ENCODE data around the gene GRXCR2.

GRXCR2 gene

GRCh38 chr5:145834554-145834916, 38.3 kb downstream of the GRXCR2 start:
- DNase-seq, result no peak

GRCh38 chr5:145833631-145834200, 39.1 kb downstream of the GRXCR2 start:
- DNase-seq, result no peak

GRCh38 chr5:145830594-145830993, 42.2 kb downstream of the GRXCR2 start:
- DNase-seq, result no peak

DNA sequence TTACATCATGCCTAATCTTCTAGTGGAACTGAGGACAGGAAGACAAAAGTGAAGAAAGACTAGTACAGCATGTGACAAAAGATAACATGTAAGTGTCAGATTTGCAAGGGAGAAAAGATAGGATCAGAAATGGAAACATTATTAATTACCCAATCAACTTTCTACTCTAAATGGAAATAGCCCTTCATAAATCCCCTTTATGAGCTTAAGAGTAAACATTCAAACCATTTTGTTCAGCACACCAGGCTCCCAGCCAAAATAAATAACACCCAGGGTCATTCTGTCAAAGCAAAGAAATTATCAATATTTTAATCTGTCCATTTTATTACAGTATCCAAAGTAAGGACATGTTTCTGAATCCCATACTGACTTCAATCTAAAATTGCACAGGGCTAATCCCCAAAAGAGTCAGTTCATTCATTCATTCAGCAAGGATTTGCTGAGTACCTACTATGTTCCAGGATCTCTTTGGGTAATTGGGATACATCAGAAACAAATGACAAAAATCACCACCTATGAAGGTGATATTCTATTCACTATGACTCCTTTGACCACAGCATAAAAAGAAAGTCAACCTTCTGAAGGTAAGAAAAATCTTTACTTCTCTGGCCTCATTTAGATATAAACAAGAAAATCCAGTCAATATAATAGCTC, 43.0 kb downstream of the GRXCR2 start:
- peak in 2 of 3 experiments; percentile 31 to 81 for DNase-seq

DNA sequence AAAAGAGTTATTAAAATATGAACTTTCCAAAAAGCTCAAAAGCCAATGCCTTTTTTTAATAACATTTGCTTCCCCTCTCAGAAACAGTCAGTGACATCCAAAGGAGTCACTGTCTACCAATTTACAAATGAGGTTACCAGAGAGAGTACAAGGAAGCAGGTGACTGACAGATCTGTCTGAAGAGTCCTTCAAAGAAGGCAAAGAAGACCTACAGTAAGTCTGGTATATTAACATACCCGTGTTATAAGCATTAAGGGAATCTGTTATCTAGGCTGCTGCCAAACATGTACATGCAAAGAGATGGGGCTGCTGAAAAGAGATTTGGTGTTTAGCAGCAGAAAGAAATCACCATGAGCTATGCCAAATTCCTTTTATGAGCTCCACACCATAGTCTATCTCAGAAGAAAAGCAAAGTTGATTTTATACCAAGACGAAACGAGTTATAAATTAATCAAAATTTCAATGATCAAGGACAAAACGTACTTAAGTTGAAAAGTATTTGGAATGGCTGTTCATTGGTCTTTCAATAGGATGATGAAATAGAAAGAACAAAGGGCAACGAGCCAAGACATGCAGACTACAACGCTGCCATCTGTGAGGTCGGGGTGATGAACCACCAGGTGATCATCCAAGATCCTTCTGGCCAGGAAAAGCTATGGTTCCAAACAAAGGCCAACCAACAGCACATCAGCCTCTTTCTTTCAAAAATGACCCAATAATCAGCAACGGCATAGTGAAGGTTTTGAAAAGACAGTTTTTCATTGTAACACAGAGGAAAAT, 45.7 kb downstream of the GRXCR2 start:
- no peak for DNase-seq

GRCh38 chr5:145825751-145826180, 47.0 kb downstream of the GRXCR2 start:
- peak; percentile 1 to 55 (median 49) for DNase-seq

DNA sequence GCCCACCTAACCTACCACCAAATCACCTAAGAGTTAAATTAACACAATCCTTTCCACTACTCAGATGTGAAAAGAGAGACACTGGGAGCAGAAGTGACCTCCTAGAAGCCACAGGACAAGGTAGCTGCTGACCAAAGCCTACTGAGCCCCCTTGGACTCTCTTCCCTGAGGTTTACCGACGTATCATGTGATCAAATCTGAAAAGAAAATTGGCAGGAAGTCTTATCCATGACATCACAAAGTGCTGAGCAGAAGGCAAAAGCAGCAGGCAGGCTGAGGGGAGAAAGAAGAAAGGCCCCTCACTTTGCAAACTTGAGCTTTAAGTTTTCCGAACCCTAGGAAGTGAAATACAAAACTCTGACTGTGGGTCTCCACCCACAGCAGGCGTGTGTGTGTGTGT, 48.8 kb downstream of the GRXCR2 start:
- no peak for DNase-seq

DNA sequence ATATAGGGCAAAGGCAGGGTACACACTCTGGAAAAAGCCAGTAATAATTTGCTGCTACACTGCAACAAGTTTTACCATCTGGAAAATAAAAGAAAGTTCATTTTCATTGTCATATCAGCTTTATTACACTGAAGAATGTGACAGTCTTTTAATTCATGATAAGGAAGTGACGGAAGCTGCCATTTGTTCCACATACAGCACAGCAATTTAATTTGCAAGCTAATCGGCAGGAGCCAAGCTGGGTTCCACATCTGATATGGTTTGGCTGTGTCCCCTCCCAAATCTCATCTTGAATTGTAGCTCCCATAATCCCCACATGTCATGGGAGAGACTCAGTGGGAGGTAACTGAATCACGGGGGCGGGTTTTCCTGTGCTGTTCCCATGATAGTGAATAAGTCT, 54.2 kb downstream of the GRXCR2 start:
- DNase-seq, result no peak

DNA sequence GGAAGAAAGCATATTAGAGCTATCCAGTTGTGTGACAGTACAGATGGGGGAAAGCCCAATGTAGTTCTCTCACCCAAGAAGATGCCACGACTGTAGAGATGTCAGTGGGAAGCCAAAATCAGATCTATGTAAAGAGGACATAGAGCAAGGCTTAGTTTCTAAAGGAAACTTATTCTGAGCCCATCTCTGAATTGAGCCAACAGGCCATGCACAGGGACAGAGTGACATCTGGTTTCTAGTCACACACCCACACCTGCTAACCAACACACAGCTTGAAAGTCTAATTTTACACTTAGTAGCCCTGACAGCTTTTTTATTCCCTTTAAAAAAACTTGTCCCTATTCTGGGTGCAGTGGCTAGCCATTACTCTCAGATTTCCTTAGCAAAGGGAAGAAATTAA, 59.9 kb downstream of the GRXCR2 start:
- no peak for DNase-seq

GRCh38 chr5:145811834-145812625, 60.8 kb downstream of the GRXCR2 start:
- DNase-seq, result peak in 2 of 3 experiments; percentile 26 to 60
